ENCODE data around the gene ACP4.
"Not testable (repeated sequence)": the region's sequence is repeated elsewhere in the genome, so short reads cannot be mapped to it uniquely, and the experiment has no call there.

The ACP4 gene

DNA sequence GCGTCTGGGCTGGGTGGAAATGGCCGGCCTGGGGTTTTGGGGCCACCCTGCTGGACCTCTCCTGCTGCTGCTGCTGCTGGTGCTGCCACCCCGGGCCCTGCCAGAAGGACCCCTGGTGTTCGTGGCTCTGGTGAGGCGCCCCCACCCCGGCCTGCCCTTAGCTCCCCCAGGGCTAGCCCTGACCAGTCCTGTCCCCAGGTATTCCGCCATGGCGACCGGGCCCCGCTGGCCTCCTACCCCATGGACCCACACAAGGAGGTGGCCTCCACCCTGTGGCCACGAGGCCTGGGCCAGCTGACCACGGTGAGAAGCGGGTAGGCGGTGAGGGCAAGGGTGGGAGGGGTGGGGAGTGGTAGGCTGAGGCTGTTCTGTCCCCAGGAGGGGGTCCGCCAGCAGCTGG is at the start of gene ACP4:
TSS of gene ACP4 (plus strand) at position 20 of the 400 bp plus-strand sequence. CDS start at position 20, 0 bp downstream.
- Mint-ChIP-seq H3K4me3 (no peak within 1 kb of the TSS), H3K9me3 (no peaks in the 10 kb centered on the region), H3K27me3 (no peaks in the 10 kb centered on the region), H3K27ac (ENCODE audit: low read depth) (peak within 1 kb of the TSS; percentile 61), H3K4me1 (no peaks in the 10 kb centered on the region), H3K36me3 (ENCODE audit: insufficient read depth) (peaks cover 5% of the 10 kb centered on the region)
- DNase-seq (ENCODE audit: low spot score in 2 of 2) (no peak), ATAC-seq (replicated peaks; ENCODE audit: extremely low read depth, poor library complexity, severe bottlenecking) (no peak)

GRCh38 chr19:50741179-50741933 is 48.9 kb upstream of the ACP4 start:
- ATAC-seq (replicated peaks; ENCODE audit: extremely low read depth, poor library complexity, severe bottlenecking) (no peak), DNase-seq (ENCODE audit: low spot score in 2 of 2) (no peak)
- Mint-ChIP-seq H3K9me3 (no peaks in the 10 kb centered on the region), H3K27ac (ENCODE audit: low read depth) (no peak overlapping the region), H3K4me1 (no peaks in the 10 kb centered on the region), H3K27me3 (peaks cover 72% of the 10 kb centered on the region), H3K4me3 (no peak overlapping the region), H3K36me3 (ENCODE audit: insufficient read depth) (peaks cover 1% of the 10 kb centered on the region)

GRCh38 chr19:50743537-50743936 is 46.7 kb upstream of the ACP4 start:
- Mint-ChIP-seq H3K9me3 (no peaks in the 10 kb centered on the region), H3K27ac (ENCODE audit: low read depth) (no peak overlapping the region), H3K4me1 (no peaks in the 10 kb centered on the region), H3K4me3 (no peak overlapping the region), H3K36me3 (ENCODE audit: insufficient read depth) (peaks cover 1% of the 10 kb centered on the region), H3K27me3 (peaks cover 56% of the 10 kb centered on the region)
- ATAC-seq (replicated peaks; ENCODE audit: extremely low read depth, poor library complexity, severe bottlenecking) (no peak), DNase-seq (ENCODE audit: low spot score in 2 of 2) (no peak)

DNA sequence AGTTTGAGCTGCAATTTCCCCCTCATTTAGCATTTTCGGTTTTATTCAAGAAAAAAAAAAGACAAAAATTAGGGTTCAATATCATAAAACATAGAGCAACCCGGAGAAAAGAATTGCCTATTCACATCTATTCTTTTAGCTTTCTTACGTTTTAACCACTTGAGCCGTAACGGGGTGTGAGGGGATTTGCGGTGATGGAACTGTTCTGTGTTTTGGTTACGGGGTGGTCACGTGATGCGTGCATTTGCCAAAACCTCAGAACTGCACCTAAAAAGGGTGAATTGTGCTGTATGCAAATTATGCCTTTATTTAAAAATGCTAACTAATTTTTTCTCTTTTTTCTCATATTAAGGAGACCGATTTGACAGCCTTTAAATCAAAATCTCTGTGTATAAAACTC is 45.0 kb upstream of the ACP4 start:
- peaks cover 1% of the 10 kb centered on the region for H3K36me3 Mint-ChIP-seq (ENCODE audit: insufficient read depth)
- no peaks in the 10 kb centered on the region for H3K4me1 Mint-ChIP-seq
- DNase-seq (ENCODE audit: low spot score in 2 of 2) (no peak), ATAC-seq (replicated peaks; ENCODE audit: extremely low read depth, poor library complexity, severe bottlenecking) (no peak)
- H3K27me3 Mint-ChIP-seq = peaks cover 42% of the 10 kb centered on the region
- no peak overlapping the region for H3K27ac Mint-ChIP-seq (ENCODE audit: low read depth)
- no peak overlapping the region for H3K4me3 Mint-ChIP-seq
- no peaks in the 10 kb centered on the region for H3K9me3 Mint-ChIP-seq

- H3K27me3 Mint-ChIP-seq = peaks cover 26% of the 10 kb centered on the region
- H3K9me3 Mint-ChIP-seq; H3K4me1 Mint-ChIP-seq; H3K36me3 Mint-ChIP-seq (ENCODE audit: insufficient read depth); H3K4me3 Mint-ChIP-seq; DNase-seq (ENCODE audit: low spot score in 2 of 2); ATAC-seq (replicated peaks; ENCODE audit: extremely low read depth, poor library complexity, severe bottlenecking); H3K27ac Mint-ChIP-seq (ENCODE audit: low read depth): not testable (repeated sequence)
Measured at GRCh38 chr19:50747141-50747540, 43.1 kb upstream of the ACP4 start.

DNA sequence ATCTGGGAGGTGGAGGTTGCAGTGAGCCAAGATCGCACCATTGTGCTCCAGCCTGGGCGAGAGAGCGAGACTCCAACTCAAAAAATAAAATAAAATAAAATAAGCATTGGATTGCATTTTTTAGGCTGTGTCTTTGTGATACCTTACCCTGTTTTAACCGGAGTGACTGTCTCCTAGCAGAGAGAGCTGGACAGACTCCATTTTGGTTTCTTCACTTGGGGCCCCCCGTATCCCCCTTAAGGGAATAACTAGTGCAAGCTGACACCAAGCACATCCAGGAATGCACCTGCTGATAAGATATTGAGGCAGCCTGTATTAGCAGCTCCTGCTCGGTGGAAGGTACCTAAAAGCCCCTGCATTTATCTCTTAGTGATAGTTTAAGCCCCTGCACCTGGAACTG is 40.7 kb upstream of the ACP4 start:
- ATAC-seq (replicated peaks; ENCODE audit: extremely low read depth, poor library complexity, severe bottlenecking) = no peak
- H3K9me3 Mint-ChIP-seq = no peaks in the 10 kb centered on the region
- H3K36me3 Mint-ChIP-seq (ENCODE audit: insufficient read depth) = no peaks in the 10 kb centered on the region
- no peak for DNase-seq (ENCODE audit: low spot score in 2 of 2)
- H3K27me3 Mint-ChIP-seq = peaks cover 35% of the 10 kb centered on the region
- no peaks in the 10 kb centered on the region for H3K4me1 Mint-ChIP-seq
- H3K27ac Mint-ChIP-seq (ENCODE audit: low read depth) = no peak overlapping the region
- H3K4me3 Mint-ChIP-seq = no peak overlapping the region

- ATAC-seq (replicated peaks; ENCODE audit: extremely low read depth, poor library complexity, severe bottlenecking) (no peak), DNase-seq (ENCODE audit: low spot score in 2 of 2) (no peak)
- H3K36me3 Mint-ChIP-seq (ENCODE audit: insufficient read depth) = no peaks in the 10 kb centered on the region
Measured at GRCh38 chr19:50750010-50750409, 40.2 kb upstream of the ACP4 start.

DNA sequence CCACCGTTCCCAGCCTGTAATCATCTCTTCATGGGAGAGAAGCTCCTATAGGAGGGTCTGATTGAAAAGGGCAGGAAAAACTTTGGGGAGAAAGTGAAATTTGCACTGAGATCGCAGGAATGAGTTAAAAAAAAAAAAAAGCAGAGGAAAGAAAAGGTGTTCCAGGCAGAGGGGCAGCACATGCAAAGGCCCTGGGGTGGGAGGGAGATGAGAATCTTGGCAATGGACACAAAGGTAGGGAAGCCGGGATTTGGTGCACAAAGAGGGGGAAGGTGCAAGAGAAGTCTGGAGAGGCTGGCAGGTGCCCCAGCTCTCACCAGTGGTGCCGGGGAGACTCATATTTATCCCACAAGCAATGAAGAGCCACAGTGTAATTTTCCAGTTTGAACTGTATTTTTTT is 36.3 kb upstream of the ACP4 start:
- DNase-seq (ENCODE audit: low spot score in 2 of 2) (no peak), ATAC-seq (replicated peaks; ENCODE audit: extremely low read depth, poor library complexity, severe bottlenecking) (no peak)
- Mint-ChIP-seq H3K9me3 (no peaks in the 10 kb centered on the region), H3K4me1 (no peaks in the 10 kb centered on the region), H3K27me3 (peaks cover 50% of the 10 kb centered on the region), H3K4me3 (no peak overlapping the region), H3K27ac (ENCODE audit: low read depth) (no peak overlapping the region), H3K36me3 (ENCODE audit: insufficient read depth) (no peaks in the 10 kb centered on the region)

More at GRCh38 chr19:50750010-50750409, 40.2 kb upstream of the ACP4 start:
- Mint-ChIP-seq H3K4me1 (no peaks in the 10 kb centered on the region), H3K27me3 (peaks cover 35% of the 10 kb centered on the region), H3K27ac (ENCODE audit: low read depth) (no peak overlapping the region), H3K9me3 (no peaks in the 10 kb centered on the region), H3K4me3 (no peak overlapping the region)

DNA sequence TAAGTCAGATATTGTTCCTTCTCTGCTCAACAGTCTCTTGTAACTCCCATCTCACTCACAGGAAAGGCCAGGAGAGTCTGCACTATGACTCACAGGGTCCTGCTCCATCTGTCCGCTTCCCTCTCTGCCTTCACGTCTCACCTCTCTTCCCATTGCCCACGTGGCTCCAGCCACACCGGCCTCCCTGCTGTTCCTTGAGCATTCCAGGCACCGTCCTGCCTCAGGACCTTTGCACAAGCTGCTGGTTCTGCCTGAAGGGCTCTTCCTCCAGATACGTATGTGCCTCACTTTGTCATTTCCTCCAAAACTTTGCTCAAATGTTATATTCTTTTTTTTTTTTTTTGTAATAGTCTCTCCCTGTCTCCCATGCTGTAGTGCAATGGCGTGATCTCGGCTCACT is 34.0 kb upstream of the ACP4 start:
- not testable (repeated sequence) for H3K27ac Mint-ChIP-seq (ENCODE audit: low read depth); DNase-seq (ENCODE audit: low spot score in 2 of 2); H3K4me3 Mint-ChIP-seq; ATAC-seq (replicated peaks; ENCODE audit: extremely low read depth, poor library complexity, severe bottlenecking); H3K9me3 Mint-ChIP-seq; H3K36me3 Mint-ChIP-seq (ENCODE audit: insufficient read depth); H3K4me1 Mint-ChIP-seq
- peaks cover 50% of the 10 kb centered on the region for H3K27me3 Mint-ChIP-seq

DNA sequence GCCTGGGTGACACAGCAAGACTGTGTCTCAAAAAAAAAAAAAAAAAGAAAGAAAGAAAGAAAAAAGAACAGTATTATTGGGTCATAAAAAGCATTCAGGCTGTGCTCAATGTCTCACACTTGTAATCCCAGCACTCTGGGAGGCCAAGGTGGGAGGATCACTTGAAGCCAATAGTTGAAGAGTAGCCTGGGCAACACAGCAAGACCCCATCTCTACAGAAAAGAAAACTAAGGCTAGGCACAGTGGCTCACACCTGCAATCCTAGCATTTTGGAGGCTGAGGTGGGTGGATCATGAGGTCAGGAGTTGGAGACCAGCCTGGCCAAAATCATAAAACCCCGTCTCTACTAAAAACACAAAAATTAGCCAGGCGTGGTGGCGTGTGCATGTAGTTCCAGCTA is 32.6 kb upstream of the ACP4 start:
- H3K4me3 Mint-ChIP-seq, H3K4me1 Mint-ChIP-seq: not testable (repeated sequence)

GRCh38 chr19:50759076-50759475 is 31.1 kb upstream of the ACP4 start:
- not testable (repeated sequence) for H3K4me1 Mint-ChIP-seq; H3K9me3 Mint-ChIP-seq; H3K36me3 Mint-ChIP-seq (ENCODE audit: insufficient read depth); ATAC-seq (replicated peaks; ENCODE audit: extremely low read depth, poor library complexity, severe bottlenecking); DNase-seq (ENCODE audit: low spot score in 2 of 2); H3K4me3 Mint-ChIP-seq; H3K27ac Mint-ChIP-seq (ENCODE audit: low read depth)
- peaks cover 34% of the 10 kb centered on the region for H3K27me3 Mint-ChIP-seq

More for the DNA sequence above, 32.6 kb upstream of the ACP4 start:
- not testable (repeated sequence) for ATAC-seq (replicated peaks; ENCODE audit: extremely low read depth, poor library complexity, severe bottlenecking); DNase-seq (ENCODE audit: low spot score in 2 of 2); H3K27ac Mint-ChIP-seq (ENCODE audit: low read depth); H3K9me3 Mint-ChIP-seq; H3K36me3 Mint-ChIP-seq (ENCODE audit: insufficient read depth)
- peaks cover 45% of the 10 kb centered on the region for H3K27me3 Mint-ChIP-seq

- Mint-ChIP-seq H3K9me3 (no peaks in the 10 kb centered on the region), H3K4me1 (no peaks in the 10 kb centered on the region), H3K27me3 (peaks cover 30% of the 10 kb centered on the region), H3K27ac (ENCODE audit: low read depth) (no peak overlapping the region), H3K4me3 (no peak overlapping the region), H3K36me3 (ENCODE audit: insufficient read depth) (no peaks in the 10 kb centered on the region)
- ATAC-seq (replicated peaks; ENCODE audit: extremely low read depth, poor library complexity, severe bottlenecking) = no peak
- no peak for DNase-seq (ENCODE audit: low spot score in 2 of 2)
Measured at GRCh38 chr19:50759886-50760285, 30.3 kb upstream of the ACP4 start.

DNA sequence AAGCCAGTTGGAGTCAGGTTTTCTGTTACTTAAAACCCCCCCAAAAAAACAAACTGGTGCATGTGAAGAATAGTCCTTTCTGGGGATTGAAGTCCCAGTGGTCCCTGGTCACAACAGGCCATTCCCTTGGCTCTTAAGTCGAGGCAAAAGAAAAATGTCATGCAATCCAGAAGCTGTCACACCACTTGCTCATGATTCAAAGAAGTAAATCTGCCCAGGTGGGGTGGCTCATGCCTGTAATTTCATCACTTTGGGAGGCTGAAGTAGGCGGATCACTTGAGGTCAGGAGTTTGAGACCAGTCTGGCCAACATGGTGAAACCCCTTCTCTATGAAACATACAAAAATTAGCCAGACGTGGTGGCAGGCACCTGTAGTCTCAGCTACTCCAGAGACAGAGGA is 28.7 kb upstream of the ACP4 start:
- not testable (repeated sequence) for H3K4me1 Mint-ChIP-seq; H3K4me3 Mint-ChIP-seq; H3K27ac Mint-ChIP-seq (ENCODE audit: low read depth); H3K9me3 Mint-ChIP-seq; H3K36me3 Mint-ChIP-seq (ENCODE audit: insufficient read depth); ATAC-seq (replicated peaks; ENCODE audit: extremely low read depth, poor library complexity, severe bottlenecking); DNase-seq (ENCODE audit: low spot score in 2 of 2)
- peaks cover 28% of the 10 kb centered on the region for H3K27me3 Mint-ChIP-seq
